TTC549 (cell line): Measurements from ENCODE around the gene ESYT1.
"Not testable (repeated sequence)": the region's sequence is repeated elsewhere in the genome, so short reads cannot be mapped to it uniquely, and the experiment has no call there.

Experiments used
- FAIRE-seq: peaks from 2 replicates; lab custom pipeline; 2012; peaks lifted over from hg19 to GRCh38; lab: Jason Lieb, UNC

ESYT1 gene

DNA sequence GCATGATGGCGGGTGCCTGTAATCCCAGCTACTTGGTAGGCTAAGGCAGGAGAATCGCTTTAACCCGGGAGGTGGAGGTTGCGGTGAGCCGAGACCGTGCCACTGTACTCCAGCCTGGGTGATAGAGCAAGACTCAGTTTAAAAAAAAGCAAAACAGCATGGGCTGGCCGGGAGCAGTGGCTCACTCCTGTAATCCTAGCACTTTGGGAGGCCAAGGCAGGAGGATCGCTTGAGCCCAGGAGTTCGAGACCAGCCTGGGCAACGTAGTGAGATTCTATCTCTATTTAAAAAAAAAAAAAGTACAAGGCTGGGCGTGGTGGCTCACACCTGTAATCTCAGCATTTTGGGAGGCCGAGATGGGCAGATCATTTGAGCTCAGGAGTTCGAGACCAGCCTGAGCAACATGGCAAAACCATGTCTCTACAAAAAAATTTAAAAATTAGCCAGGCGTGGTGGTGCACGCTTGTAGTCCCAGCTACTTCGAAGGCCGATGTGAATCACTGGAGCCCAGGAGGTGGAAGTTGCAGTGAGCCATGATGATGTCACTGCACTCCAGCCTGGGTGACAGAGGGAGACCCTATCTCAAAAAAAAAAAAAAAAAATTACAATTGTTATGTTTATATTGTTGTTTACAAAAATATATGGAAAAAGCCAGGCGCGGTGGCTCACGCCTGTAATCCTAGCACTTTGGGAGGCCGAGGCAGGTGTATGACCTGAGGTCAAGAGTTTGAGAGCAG is 28.6 kb downstream of the ESYT1 start:
- not testable (repeated sequence) for FAIRE-seq

DNA sequence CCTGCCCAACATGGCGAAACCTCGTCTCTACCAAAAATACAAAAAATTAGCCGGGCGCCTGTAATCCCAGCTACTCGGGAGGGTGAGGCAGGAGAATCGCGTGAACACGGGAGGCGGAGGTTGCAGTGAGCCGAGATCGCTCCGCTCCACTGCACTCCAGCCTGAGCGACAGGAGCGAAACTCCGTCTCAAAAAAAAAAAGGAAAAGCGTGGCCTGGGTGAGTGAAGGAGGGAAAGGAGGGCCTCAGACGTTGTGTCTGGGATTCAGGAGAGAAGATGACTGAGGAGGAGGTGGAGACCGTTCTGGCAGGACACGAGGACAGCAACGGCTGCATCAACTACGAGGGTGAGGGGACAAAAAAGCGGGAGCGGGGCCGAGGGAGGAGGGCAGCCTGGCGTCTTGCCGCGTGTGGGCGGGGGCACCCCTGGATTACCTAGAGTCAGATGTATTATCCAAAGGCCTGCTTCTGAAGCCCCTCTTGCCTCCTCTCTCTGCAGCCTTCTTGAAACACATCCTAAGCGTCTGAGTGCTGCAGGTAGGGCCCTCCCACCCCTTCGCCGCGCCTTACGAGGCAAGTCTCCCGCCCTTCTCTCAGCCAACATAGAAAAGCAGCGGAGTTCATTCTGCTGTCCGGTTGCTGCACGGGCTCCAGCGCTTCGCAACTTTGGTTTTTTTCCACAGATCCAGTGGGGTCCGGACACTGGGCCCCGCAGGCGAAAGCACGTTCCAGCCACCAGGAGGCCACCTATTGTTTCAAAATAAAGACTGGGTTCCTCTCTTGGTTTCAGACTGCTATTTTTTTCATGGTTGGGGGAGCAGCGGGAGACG is 29.3 kb downstream of the ESYT1 start:
- FAIRE-seq = no peak

DNA sequence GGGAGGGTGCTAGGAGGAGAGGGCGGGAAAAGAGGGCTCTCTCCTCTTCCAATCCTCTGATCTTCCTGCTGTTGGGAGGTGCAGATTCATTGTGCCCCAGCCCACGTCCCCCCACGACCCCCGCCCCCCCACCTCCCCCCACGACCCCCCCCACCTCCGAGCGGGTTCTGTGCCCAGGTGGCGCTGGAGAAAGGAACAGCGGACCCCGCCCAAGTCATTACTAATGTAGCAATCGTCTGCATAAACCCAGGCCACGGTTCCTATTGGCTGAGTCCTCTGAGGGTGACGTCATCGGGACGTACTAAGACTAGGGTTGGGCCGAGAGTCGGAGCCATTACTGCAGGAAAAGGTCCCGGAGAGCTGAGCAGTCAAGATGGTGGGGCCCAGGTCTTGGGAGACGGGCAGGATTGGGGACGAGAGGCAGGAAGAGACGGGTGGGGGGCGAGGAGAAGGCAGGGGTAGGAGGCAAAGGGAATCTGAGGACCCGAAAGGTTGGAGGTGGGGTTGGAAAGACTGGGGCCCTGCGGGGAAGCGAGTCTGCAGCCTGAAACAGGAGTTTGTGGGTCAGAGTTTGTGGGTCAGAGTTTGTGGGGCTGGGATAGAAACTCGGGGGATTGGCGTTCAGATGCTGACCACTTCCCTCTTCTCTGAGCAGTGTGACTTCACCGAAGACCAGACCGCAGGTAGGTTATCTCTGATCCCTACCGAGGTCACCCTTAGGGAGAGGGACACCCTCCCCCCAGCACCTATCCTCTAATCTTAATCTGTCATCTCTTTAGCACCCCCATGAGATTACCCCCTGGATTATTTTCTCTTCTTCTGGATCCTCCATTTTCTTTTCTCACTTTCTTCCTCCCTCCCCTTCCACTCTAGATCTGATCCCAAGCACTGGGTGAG is 30.2 kb downstream of the ESYT1 start, which contains the start of gene MYL6:
Gene MYL6 (plus strand): TSS at position 331 of the 897 bp plus-strand sequence. CDS start 43 bp downstream, at position 374.
- FAIRE-seq = no peak

DNA sequence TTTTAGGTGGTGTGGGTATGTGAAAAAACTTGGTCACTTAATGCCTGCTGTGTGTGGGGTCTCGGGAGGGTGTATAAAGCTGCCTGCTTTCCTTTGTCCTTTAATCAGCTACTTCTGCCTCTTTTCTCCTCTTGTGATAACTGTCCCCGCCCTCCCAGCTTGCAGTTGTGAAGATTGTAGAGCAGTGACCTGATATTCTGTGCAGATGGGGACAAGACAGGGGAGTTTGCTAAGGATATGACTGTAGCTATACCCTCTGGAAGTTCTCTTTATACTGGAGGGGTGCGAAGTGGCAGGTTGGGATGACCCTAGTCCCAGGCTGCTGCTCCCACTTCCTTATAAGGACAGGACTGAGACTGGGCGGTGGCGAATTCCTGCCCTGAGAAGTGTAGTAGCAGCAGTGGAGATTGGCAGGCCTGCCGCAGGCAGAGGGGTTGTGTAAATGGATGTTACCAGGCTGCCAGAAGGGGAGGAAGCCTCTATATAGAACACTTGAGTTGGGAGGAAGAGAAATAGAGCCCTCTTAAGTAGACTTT is 30.9 kb downstream of the ESYT1 start:
- FAIRE-seq = no peak

DNA sequence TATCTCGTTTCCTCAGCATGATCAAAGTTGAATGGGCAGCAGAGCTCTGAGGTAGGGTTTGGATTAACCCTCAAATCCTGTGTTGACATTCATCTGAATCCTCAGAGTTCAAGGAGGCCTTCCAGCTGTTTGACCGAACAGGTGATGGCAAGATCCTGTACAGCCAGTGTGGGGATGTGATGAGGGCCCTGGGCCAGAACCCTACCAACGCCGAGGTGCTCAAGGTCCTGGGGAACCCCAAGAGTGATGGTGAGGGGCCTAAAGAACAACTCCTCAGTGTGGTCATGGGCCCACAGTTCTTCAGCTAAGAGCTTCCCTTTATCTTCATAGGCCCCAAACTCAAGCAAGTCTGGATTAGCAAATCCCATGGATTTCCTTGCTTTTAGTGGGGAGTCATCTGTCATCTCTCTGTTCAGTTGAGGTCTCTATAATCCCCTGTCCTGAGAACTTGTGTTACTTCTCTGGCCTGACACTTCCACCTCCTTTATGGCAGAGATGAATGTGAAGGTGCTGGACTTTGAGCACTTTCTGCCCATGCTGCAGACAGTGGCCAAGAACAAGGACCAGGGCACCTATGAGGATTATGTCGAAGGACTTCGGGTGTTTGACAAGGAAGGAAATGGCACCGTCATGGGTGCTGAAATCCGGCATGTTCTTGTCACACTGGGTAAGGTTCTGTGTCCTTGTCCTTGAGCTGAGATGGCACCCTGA is 31.6 kb downstream of the ESYT1 start:
- FAIRE-seq = no peak

DNA sequence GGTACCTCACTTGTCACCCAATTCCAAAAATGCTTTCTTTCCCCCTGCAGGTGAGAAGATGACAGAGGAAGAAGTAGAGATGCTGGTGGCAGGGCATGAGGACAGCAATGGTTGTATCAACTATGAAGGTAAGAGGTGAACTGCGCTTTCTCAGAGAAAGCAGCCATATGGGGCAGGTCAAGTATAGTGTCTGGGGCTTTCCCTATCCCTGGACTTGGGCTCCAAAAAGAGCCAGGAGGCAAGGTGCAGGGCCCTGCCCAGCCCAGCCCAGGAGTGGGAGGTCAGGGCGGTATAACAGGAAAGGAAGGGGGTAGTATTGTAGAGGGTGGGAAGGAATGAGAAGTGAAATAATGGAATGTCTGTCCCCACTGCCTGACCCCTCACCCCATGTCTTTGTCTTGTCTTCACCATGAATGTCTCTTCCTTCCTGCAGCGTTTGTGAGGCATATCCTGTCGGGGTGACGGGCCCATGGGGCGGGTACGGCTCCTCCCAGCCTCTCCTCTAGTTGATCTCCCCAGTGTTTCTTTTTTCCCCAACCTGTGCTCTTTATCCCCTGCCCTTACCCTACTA is 32.2 kb downstream of the ESYT1 start:
- no peak for FAIRE-seq

DNA sequence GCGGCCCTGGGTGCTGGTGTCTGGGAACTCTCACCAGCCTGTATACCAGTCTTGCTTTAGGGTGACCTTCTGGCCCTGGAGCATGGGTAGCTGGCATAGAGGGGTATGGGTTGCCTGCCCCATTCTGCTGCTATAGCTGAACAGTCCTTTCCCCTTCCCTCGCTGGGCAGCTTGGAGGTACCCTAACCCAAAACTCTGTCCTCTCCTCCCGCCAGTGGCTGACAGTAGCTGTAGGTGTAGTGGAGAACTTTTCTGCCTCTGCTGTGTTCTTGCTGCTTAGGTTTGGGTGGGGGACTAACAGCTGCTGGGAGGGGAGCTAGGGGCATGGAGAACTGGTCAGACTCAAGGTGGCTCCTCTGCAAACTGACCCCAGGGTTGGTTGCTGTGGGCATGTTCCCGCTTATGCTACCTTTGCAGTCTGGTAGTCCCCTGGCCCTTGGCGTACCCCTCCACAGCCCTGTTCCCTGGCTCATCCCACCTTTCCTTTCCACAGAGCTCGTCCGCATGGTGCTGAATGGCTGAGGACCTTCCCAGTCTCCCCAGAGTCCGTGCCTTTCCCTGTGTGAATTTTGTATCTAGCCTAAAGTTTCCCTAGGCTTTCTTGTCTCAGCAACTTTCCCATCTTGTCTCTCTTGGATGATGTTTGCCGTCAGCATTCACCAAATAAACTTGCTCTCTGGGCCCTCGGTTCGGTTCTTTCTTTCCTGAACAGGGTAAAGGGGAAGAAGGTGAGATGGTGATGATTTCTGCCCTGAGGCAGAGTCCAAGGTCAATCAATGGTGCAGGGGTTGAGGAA is 33.0 kb downstream of the ESYT1 start:
- FAIRE-seq = no peak

DNA sequence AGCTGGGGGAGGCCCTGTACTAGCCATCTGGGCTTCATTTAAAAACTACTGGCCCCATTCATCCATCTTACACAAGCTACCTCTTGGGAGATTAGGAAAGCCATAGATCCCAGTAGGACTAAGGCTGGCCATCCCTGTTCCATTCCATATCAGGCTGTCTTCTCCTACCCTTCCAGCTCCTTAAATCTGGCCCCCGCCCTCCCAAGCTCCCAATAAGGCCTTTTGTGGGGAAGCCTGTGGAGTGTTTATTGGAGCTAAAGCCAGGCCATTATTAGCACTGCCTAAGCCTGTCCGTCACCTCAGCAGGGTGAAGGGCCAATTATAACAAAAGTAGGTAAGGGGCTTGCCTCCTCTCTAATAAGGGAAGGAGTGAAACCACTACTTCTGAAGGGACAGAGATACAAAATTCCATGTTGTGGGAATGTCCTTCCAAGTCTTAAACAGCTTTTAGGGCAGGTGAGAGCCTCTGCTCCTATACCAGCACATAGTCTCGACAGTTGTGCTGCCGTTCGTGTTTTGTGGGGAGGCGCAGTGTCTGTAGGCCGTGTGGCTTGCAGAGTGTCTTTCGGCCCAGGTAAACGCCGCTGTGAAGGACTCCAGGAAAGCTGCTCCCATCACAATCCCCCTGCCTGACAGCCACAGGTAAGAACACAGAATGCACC is 33.8 kb downstream of the ESYT1 start:
- no peak for FAIRE-seq

DNA sequence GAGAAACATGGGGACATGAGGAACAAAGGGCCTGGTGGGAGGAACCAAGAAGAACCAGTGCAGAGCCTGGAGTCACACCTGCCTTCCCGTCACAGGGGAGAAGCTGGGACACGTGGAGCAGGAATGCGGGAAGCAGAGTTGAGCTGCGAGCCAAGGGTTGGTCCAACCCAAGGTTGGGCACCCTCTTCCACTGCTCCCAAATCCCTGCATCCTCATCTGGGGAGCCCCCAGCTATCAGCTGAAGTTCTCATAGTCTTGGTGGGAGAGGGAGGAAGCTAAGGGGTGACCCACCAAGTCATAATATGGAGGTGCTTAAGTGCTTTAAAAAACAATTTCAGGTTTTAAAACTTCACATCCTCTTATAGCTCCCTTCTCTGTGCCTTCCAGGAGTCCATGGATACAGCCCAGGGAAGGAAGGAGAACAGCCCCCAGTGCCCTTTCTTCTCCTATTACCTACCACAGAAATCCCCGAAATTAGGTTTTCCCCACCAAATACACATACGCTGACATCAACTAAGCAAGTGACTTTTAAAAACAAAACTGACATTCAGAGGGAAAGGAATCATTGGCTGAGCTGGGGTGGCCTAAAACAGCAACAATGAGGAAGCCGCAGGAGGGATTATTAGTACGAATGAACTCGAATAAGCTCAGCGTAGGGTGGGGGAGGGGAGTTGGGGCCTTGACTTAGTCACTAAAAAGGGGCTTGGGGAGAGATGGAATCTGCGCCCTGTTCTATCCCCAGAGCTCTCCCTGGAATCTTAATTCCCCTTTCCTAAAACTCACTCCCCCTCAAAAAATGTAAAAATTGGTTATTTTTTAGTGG is 34.6 kb downstream of the ESYT1 start:
- no peak for FAIRE-seq

DNA sequence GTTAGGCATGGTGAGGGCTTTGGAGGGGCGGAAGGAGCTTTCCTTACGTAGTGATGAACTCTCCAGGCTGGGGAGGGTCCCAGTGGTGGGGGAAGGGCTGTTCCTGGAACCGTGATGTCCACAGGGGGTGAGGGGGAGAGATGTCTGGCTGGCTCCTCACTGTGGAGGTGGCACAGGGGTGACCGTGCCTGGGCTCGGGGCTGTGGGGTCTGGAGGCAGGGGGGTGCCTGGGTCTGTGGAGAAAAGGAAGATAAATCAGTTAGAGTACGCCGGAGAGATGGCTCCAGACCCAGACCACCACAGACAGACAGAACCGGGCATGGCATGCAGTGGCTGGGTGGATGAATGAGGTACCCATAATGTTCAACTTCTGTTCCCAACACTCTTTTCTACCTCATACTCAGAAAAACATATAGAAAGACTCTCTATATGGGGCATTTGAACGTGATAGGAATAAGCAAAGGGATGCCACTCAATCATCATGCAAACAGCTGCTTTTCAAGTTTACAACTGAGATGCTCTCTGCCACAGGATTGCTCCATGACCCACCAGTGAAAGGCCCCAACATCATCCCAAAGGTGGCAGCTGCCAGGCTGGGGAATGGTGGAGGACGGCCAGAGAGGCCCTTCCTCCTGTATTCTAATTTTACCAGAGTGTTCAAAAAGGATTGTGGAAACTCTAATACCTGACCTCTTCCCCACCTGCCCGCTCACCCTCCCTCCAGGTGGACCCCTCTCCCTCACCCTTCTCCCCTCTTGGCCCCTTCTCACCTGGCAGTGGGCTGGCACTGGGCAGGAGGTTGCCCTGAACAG is 35.7 kb downstream of the ESYT1 start:
- no peak for FAIRE-seq

DNA sequence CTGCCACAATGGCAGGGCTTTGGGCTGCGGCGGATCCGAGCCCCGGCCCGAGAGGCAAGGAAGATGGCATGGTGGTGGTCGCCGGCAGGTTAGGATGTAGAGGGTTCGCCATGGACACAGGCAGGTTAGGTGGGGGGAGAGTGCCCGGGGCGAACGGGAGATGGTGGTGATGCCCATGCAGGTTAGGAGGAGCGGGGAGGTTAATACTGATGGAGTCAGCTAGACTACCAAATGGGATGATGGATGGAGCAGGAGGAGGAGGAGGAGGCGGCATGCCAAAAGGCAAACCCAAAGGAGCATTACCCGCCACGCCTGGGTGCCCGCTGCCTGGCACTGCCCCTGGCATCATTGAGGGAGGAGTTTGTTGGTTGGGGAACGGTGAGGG is 36.3 kb downstream of the ESYT1 start:
- no peak for FAIRE-seq

DNA sequence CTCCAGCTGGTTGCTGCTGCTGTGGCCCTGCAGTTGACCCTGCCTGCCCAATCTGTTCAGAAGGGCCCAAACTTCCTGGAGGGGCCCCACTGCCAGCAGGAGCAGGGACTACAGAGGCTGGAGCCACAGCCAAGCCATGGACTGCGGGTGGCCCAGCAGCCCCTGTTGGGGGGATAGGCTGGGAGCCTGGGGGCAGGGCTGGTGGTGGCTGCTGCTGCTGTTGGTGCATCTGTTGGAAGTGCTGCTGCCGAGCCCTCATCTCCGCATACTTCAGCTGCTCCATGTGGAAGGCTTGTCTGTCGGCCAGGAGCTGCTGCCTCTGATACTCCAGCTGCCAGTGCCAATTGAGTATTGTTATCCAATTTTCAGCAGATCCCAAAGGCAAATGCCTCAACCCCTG is 37.3 kb downstream of the ESYT1 start:
- FAIRE-seq = no peak

DNA sequence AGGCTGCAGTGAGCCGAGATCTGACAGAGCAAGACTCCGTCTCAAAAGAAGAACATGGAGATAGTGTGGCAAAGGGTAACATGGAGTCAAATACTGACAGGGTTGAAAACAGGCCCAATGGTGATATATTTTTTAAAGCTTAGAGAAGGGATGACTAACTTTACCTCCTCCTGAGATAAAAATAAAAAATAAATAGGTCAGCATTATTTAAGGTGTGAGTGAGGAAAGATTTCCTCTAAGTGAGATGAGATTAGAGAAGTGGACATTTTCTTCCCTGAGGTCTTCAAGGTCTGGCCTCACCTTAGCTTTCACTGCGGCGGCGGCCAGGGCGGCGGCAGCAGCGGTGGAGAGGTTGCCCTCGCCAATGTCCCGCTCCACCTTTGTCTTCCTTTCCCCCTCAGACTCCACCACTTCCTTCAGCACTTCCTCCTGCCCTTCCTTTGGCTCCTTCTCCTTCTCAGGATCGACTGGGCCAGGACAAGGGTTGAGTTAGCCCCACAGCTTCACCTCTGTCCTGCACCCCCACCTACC is 41.2 kb downstream of the ESYT1 start:
- FAIRE-seq = no peak

DNA sequence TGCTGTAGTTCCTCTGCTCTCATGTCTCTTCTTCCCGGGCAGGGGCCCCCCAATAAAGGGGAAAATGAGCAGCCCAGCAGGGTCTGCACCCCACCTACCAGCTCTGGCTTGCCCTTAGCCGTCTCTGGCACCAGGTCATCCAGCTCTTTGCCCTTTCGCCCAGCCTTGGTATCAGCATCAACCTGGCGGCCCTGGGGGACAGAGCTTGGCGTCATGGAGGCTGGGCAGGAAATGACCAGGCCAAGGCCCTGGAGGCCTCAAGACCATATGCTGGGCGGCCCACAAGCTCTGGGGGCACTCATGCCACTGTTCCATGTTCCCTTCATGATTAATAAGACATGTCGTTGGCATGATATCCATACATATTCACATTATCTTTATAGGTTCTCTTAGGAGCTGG is 44.8 kb downstream of the ESYT1 start:
- FAIRE-seq = no peak

DNA sequence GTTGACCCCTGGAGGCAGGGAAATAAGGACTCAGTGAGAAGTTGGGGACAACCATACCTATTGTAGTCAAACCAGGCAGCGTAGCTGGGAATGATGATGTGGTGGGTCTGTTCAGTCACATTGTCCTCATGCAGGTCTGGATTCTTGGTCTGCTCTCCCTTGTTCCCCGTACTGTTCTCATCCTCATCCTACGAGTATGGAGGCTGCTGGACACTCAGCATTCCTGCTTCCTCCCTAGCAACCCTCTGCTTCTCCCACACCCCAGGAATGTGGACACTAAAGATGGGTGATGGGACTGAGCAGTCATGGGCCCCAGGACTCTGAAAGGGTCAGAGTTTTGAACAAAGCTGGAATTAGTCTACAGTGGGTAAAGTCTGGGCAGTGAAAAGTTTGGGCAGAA is 50.3 kb downstream of the ESYT1 start:
- FAIRE-seq = no peak

DNA sequence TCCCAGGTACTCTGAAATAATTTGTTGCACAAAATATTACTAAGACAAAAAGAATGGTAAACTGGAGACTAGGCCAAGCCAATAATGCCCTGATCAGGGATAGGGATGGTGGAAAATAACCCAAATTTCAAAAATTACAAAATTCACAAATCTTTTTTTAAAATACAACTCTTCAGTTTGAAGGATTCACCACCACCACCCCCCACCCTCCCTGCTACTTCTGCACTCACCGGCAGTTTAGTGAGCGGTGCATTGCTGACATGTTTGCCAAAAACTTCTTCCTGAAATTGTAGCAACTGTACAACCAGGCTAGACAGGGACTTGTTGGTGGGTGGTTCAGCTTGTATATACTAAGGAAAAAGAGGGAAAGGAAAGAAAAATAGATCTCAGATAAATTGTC is 58.9 kb downstream of the ESYT1 start:
- no peak for FAIRE-seq

DNA sequence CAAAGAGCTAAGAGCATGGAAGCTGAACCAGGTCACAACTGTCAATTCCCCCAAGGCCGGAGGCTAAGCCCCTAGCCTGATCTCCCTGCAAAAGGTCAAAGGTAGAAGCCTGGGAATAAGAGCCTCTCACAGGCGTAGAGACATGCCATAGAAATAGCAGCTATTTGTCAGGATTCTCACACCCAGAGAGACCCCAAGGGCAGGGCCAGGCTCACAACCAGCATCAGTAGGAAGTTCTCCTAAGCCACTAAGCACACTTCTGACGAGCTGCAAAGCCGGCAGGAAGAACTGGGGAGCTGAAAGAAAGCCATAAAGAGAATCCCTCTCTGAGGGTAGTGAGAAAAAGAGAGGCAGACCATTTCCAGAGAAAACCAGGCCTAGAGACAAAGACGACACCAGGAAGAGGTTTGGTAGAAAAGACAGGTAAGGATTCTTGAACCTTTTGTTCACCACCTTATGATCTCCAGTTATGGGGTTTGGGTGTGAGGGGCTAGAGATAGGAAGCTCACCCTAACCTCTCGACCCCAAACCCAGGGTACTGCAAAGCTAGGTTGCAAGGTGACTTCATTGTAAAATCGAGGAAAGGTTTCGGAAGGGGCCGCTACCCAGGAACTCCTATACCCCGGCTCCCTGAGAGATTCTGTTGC is 60.2 kb downstream of the ESYT1 start:
- FAIRE-seq = no peak

DNA sequence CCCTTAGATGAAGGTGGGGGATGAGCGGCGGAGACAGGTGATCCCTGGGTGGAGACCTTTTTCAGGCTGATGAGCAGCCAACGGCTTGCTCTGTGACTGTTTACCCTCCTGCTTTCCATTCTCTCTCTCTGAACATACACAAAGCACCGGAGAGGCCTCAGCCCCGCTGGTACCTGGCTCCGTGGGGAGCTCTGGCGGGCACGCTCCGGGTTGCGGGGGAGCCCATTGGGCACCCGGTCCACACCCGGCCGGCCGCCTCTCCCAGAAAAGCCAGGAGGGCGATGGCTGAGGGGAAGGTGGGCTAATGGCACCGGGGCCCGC is 60.7 kb downstream of the ESYT1 start:
- FAIRE-seq = no peak
